Raji (cell line): Measurements from ENCODE around the gene RPS8.
A peak's percentile ranks its signal among the peaks of the same experiment; 100 is the strongest.

Experiments used
- POLR2A ChIP-seq: IDR thresholded peaks from 2 replicates; pipeline ENCODE4 v1.6.1; 2011; ENCODE audit warnings: low read depth, low read length, control low read depth; ENCODE audit not compliant: insufficient read depth

Gene RPS8

GRCh38 chr1:44807364-44808062, 32.2 kb downstream of the RPS8 start:
- no peak for TF ChIP-seq POLR2A

GRCh38 chr1:44808063-44808937, 33.0 kb downstream of the RPS8 start, which contains the start of gene BTBD19:
Gene BTBD19 (plus strand): TSS chr1:44808523. CDS start chr1:44808821, 298 bp downstream.
- TF ChIP-seq POLR2A = no peak

GRCh38 chr1:44808938-44809917, 33.9 kb downstream of the RPS8 start:
- TF ChIP-seq POLR2A = peak; percentile 68

- no peak for TF ChIP-seq POLR2A
Measured at GRCh38 chr1:44810101-44810761, 34.9 kb downstream of the RPS8 start.

GRCh38 chr1:44811234-44811633, 35.9 kb downstream of the RPS8 start:
- no peak for TF ChIP-seq POLR2A

GRCh38 chr1:44812822-44813543, 37.6 kb downstream of the RPS8 start:
- no peak for TF ChIP-seq POLR2A

GRCh38 chr1:44817307-44817706, 42.0 kb downstream of the RPS8 start:
- TF ChIP-seq POLR2A = no peak

- no peak for TF ChIP-seq POLR2A
Measured at GRCh38 chr1:44817771-44818495, 42.6 kb downstream of the RPS8 start.

- no peak for TF ChIP-seq POLR2A
Measured at GRCh38 chr1:44819196-44819607, 43.9 kb downstream of the RPS8 start.

- peak; percentile 98 for TF ChIP-seq POLR2A
Measured at GRCh38 chr1:44819608-44820327, 44.4 kb downstream of the RPS8 start.

- TF ChIP-seq POLR2A = no peak
Measured at GRCh38 chr1:44820328-44821239, 45.2 kb downstream of the RPS8 start.
